Stimulated activated CD4-positive, alpha-beta T cell treated with anti-CD3 and anti-CD28 coated beads, Interleukin-12 subunit alpha, Interleukin-12 subunit beta, amount 100 ng/mL, for 48 hours (primary cell): Measurements from ENCODE around the gene SLC6A11.

Source experiments
- DNase-seq, 3 donors: peaks; one replicate each; pipeline ENCODE4 v3.0.0-alpha.2; 2020; ENCODE audit warnings: low read depth in 2 of 3, low spot score in 1 of 3

Gene SLC6A11

GRCh38 chr3:10788451-10788850 is 27.6 kb upstream of the SLC6A11 start:
- DNase-seq: no peak

GRCh38 chr3:10790713-10791112 is 25.3 kb upstream of the SLC6A11 start:
- DNase-seq: no peak

- DNase-seq: no peak
Measured at GRCh38 chr3:10792208-10792607, 23.8 kb upstream of the SLC6A11 start.

GRCh38 chr3:10798600-10799367 is 17.2 kb upstream of the SLC6A11 start:
- DNase-seq: no peak

GRCh38 chr3:10804183-10804648 is 11.8 kb upstream of the SLC6A11 start:
- no peak for DNase-seq

GRCh38 chr3:10806006-10806405 is 10.0 kb upstream of the SLC6A11 start:
- DNase-seq: no peak

GRCh38 chr3:10808130-10808735 is 7.8 kb upstream of the SLC6A11 start:
- no peak for DNase-seq

- no peak for DNase-seq
Measured at GRCh38 chr3:10808974-10809373, 7.1 kb upstream of the SLC6A11 start.

- no peak for DNase-seq
Measured at GRCh38 chr3:10810376-10810775, 5.7 kb upstream of the SLC6A11 start.

- no peak for DNase-seq
Measured at GRCh38 chr3:10813425-10813824, 2.6 kb upstream of the SLC6A11 start.

GRCh38 chr3:10814623-10815022 is 1.4 kb upstream of the SLC6A11 start:
- DNase-seq: no peak

GRCh38 chr3:10815487-10815886 is 541 bp upstream of the SLC6A11 start:
- no peak for DNase-seq

GRCh38 chr3:10816863-10817253 is 830 bp downstream of the SLC6A11 start:
- no peak for DNase-seq

GRCh38 chr3:10817506-10817905 is 1.5 kb downstream of the SLC6A11 start:
- no peak for DNase-seq

GRCh38 chr3:10822055-10822454 is 6.0 kb downstream of the SLC6A11 start:
- DNase-seq: no peak

- no peak for DNase-seq
Measured at GRCh38 chr3:10822708-10823515, 6.9 kb downstream of the SLC6A11 start.

- DNase-seq: no peak
Measured at GRCh38 chr3:10823516-10823818, 7.4 kb downstream of the SLC6A11 start.

- no peak for DNase-seq
Measured at GRCh38 chr3:10824468-10824867, 8.4 kb downstream of the SLC6A11 start.

- no peak for DNase-seq
Measured at GRCh38 chr3:10833855-10834414, 17.9 kb downstream of the SLC6A11 start.

- DNase-seq: no peak
Measured at GRCh38 chr3:10834951-10835350, 18.9 kb downstream of the SLC6A11 start.

GRCh38 chr3:10835406-10835805 is 19.4 kb downstream of the SLC6A11 start:
- no peak for DNase-seq

GRCh38 chr3:10836676-10837075 is 20.6 kb downstream of the SLC6A11 start:
- no peak for DNase-seq
